Measurements from ENCODE around the gene RPA3.

RPA3 gene

GRCh38 chr7:7640221-7641128 lies 77.9 kb downstream of the RPA3 start, which contains the start of gene UMAD1:
Gene UMAD1, plus strand, starts transcription at chr7:7640752. Its CDS starts 32,620 bp downstream, at chr7:7673372.
- ChIA-PET CTCF (interaction anchor here (1.0 kb wide), 1 partner anchor 655 kb away, joined by 3 read pairs; no protein-coding TSS in a partner anchor), POLR2A (interaction anchor here (0.6 to 1.8 kb wide), 13 partner anchors 11 to 1066 kb away, joined by 3 to 7 read pairs (median 3); no protein-coding TSS in a partner anchor)
- Histone ChIP-seq H3K4me1 (ENCODE audit: control insufficient read depth, insufficient read depth, low read length) (0 out of 2 replicates have a peak, but pooled peaks cover 3% of the 10 kb centered on the region), H3K9me3 (ENCODE audit: control insufficient read depth, insufficient read depth, low read depth, low read length) (no peaks in the 10 kb centered on the region), H3K4me3 (ENCODE audit: low read depth, low read length) (peak within 1 kb of the TSS; percentile 98), H3K36me3 (ENCODE audit: control insufficient read depth in 2 of 2, insufficient read depth in 1 of 2, low read length in 2 of 2) (peaks cover 8 to 19% of the 10 kb centered on the region in 2 experiments), H3K27ac (ENCODE audit: extremely low read depth, low read depth, low read length) (peak within 1 kb of the TSS; percentile 82)
- no peak for TF ChIP-seq ZNF433 (tag by site-specific recombination; IDR thresholded peaks at IDR 0.05; ENCODE audit: low read depth)
- no peak for TF ChIP-seq ZNF549 (tag by site-specific recombination; IDR thresholded peaks at IDR 0.05)
- TF ChIP-seq ZNF324 (tag by site-specific recombination; IDR thresholded peaks at IDR 0.05), result peak; percentile 67; the same call in 1 of the 2 replicates
- TF ChIP-seq ZNF223 (tag by site-specific recombination; IDR thresholded peaks at IDR 0.05), result no peak
- TF ChIP-seq ELK4 (IDR thresholded peaks at IDR 0.05; ENCODE audit: borderline replicate concordance, low read depth, low read length), result 0 out of 2 replicates have a peak, but pooled peaks have one; percentile 70
- peak; percentile 24; the same call in 1 of the 2 replicates for TF ChIP-seq ZBTB8A (tag by site-specific recombination; IDR thresholded peaks at IDR 0.05)
- TF ChIP-seq ZNF114 (tag by site-specific recombination; IDR thresholded peaks at IDR 0.05), result no peak
- no peak for TF ChIP-seq CTCF (tag by site-specific recombination; IDR thresholded peaks at IDR 0.05)
- TF ChIP-seq ZNF138 (tag by site-specific recombination; IDR thresholded peaks at IDR 0.05; ENCODE audit: borderline replicate concordance), result no peak
- no peak for TF ChIP-seq ZBTB44 (tag by site-specific recombination; IDR thresholded peaks at IDR 0.05)
- TF ChIP-seq ZNF747 (tag by site-specific recombination; IDR thresholded peaks at IDR 0.05), result no peak
- TF ChIP-seq ZNF221 (tag by site-specific recombination; IDR thresholded peaks at IDR 0.05; ENCODE audit: borderline replicate concordance), result no peak
- no peak for TF ChIP-seq HOXA7 (CRISPR knock-in tag; IDR thresholded peaks at IDR 0.05; ENCODE audit: borderline replicate concordance)
- TF ChIP-seq ZNF423 (tag by site-specific recombination; IDR thresholded peaks at IDR 0.05), result no peak
- TF ChIP-seq MYNN (tag by site-specific recombination; IDR thresholded peaks at IDR 0.05; ENCODE audit: borderline replicate concordance), result no peak
- no peak for TF ChIP-seq ZNF513 (tag by site-specific recombination; IDR thresholded peaks at IDR 0.05)
- TF ChIP-seq REST (tag by site-specific recombination; IDR thresholded peaks at IDR 0.05), result no peak; the same call in 1 of the 2 replicates
- no peak for TF ChIP-seq ZNF830 (tag by site-specific recombination; IDR thresholded peaks at IDR 0.05; ENCODE audit: low read depth)
- TF ChIP-seq MEIS1 (CRISPR knock-in tag; IDR thresholded peaks at IDR 0.05; ENCODE audit: borderline replicate concordance), result no peak
- no peak for TF ChIP-seq ZNF37A (tag by site-specific recombination; IDR thresholded peaks at IDR 0.05)
- no peak for TF ChIP-seq ZNF555 (tag by site-specific recombination; conservative IDR thresholded peaks at IDR 0.05)
- TF ChIP-seq ZNF354C (tag by site-specific recombination; IDR thresholded peaks at IDR 0.05; ENCODE audit: borderline replicate concordance, low read depth), result no peak
- TF ChIP-seq ZNF391 (tag by site-specific recombination; IDR thresholded peaks at IDR 0.05; ENCODE audit: borderline replicate concordance, low read depth), result no peak
- peak; percentile 13; the same call in 1 of the 2 replicates for TF ChIP-seq OSR2 (tag by site-specific recombination; IDR thresholded peaks at IDR 0.05)
- TF ChIP-seq ZNF311 (tag by site-specific recombination; IDR thresholded peaks at IDR 0.05; ENCODE audit: borderline replicate concordance), result no peak
- peak; percentile 52 for TF ChIP-seq SP7 (tag by site-specific recombination; IDR thresholded peaks at IDR 0.05)

Data from HEK293 (cell line).